Globus pallidus (tissue), 1 donor: ENCODE data around the gene BCKDHA.
"Not testable (repeated sequence)": the region's sequence is repeated elsewhere in the genome, so short reads cannot be mapped to it uniquely, and the experiment has no call there.

Source experiments
- DNase-seq: peaks from one replicate; pipeline ENCODE4 v3.0.0-alpha.2; 2015; ENCODE audit warnings: low spot score

The BCKDHA gene

DNA sequence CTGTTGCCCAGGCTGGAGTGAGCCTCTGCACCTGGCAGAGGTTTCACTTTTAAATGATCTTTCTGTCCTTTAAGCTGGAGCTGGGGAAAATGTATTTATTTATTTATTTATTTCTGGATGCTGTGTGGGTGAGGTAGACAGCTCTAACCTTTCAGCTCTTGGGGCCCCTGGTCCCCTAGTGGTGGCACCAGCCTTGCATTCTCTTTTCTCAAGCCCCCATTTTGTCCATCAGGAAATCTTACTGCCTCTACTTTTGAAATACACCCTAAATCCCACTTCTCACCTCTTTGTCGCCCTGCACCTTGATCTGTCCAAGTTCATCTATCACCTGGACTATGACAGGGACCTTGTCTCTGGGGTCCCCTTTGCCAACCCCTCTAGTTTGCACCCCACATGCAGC is 31.5 kb upstream of the BCKDHA start:
- no peak for DNase-seq

DNA sequence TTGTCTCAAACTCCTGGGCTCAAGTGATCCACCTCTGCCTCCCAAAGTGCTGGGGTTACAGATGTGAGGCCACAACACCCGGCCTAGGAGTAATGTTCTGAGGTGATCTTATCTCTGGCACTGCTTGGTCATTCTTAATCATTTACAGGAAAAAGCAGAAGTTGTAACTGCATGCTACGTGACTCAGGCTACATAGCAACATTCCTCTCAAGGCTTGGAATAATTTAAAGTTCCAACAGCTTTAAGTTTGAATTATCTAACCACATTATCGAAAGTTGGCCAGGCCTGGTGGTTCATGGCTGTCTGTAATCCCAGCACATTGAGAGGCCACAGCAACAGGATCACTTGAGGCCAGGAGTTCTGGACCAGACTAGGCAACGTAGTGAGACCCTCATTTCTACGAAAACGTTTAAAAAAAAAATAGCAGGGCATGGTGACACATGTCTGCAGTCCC is 29.7 kb upstream of the BCKDHA start:
- DNase-seq = no peak

DNA sequence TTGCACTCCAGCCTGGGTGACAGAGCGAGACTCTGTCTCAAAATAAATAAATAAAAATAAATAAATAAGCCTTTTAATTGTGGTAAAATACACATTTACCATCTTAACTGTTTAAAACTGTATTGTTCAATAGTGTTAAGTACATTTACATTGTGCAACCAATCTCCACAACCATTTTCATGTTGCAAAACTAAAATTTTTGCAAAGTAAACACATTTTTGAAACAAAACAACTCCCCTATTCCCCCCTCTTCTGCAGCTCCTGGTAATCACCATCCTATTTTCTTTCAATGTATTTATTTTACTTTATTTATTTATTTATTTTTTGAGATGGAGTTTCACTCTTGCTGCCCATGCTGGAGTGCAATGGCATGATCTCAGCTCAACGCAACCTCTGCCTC is 27.8 kb upstream of the BCKDHA start:
- DNase-seq = no peak

DNA sequence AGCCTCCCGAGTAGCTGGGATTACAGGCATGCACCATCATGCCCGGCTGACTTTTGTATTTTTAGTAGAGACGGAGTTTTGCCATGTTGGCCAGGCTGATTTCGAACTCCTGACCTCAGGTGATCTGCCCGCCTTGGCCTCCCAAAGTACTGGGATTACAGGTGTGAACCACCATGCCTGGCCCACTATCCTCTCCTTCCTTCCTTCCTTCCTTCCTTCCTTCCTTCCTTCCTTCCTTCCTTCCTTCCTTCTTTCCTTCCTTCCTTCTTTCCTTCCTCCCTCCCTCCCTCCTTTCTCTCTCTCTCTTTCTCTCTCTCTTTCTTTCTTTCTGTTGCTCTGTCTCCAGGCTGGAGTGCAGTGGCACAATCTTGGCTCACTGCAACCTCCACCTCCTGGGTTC is 26.5 kb upstream of the BCKDHA start:
- DNase-seq = not testable (repeated sequence)

DNA sequence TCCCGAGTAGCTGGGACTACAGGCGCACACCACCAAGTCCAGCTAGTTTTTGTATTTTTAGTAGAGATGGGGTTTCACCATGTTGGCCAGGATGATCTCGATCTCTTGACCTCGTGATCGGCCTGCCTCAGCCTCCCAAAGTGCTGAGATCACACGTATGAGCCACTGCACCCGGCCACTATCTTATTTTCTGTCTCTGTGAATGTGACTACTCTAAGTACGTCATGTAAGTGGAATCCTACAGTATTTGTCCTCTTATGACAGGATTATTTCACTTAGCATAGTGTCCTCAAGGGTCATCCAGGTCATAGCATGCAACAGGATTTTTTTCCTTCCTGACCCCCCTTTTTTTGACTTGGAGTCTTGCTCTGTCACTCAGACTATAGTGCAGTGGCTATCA is 26.1 kb upstream of the BCKDHA start:
- DNase-seq = no peak

DNA sequence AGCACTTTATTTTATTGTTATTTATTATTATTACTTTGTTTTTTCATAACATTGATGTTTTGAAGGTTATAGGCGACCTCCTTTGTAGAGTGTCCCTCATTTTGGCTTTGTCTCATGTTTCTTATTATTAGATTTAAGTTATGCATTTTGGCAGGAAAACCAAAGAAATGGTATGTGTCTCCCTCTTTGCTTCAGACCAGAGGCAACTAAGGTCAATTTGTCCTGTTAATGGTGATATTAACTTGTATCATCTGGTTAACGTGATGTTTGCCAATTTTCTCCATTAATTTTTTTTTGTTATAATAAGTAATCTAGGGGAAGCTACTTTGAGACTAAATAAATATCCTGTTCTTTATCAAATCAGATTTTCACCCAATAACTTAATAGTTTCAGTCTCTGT is 25.1 kb upstream of the BCKDHA start:
- no peak for DNase-seq

DNA sequence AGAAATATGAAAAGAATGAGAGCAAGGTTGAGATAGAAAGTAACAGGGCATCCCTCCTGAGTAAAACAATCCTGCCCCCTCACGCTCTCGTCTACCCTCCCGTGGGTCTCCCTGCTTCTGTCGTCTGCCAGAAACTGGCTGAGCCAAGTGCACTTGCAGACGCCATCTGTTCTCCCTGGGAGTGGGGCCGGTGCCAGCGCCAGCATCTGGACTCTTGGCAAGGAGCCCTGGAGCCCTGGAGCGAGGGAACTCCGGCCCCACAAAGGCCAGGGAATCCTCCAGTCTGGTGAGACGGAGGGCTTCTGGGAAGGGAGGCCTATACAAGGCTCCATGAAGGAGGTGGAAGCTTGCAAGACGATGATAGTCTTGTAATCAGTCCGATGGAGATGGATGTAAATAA is 23.6 kb upstream of the BCKDHA start:
- DNase-seq = peak; percentile 73

DNA sequence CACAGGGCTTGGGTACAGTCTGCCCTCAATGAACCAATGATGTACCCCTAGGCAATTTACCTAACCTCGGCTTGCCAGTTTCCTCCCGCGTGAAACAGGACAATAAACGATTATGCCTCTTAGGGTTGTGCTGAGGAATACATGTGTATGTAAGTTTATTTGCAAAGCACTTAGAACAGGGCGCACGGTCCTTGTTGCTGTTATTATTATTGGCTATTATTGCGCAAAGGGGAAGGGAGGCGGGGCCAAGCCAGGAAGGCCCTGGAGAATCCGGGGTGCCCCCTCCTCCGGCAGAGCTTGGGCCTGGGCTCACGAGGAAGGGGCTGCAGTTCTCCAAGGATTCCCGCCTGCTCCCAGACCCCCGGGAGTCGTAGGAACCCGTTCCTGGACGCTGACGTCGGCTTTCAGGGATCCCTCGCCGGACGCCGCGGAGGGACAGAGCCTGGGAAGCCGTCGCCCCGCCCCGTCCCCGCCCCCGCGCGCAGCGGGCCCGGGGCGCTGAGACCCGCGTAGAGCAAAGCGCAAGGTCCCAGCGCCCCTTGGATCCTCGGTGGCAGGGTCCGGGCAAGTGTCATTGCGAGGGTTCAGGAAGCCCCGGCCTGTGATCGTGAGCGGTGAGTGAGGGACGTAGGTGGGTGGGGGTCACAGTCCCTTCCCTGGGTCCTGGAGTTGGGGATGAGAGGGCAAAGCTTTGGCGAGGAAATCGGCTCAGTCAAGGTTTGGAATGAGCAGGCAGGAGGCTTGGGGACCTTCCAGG is 21.2 kb upstream of the BCKDHA start, which contains the start of gene TMEM91:
TMEM91 (plus strand) TSS at position 293 of the 757 bp plus-strand sequence. CDS start 1,777 bp downstream, outside the sequence.
- DNase-seq = no peak

DNA sequence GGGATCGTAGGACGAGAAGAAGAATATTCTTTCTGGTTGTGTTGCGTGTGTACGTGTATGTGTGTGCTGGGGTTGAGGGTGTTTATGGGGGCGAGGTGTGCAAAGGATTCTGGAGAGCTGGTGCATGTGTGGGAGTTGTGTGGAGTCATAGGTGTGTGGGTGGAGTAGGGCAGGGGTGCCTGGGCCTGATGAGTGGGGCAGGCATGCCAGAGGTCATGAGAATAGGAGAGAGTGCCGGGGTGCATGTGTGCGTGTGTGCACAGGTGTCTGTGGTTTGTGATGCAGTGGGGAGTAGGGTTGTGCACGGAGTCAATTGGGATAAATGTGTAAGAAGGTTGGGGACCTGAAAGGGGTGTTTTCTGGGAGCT is 20.6 kb upstream of the BCKDHA start:
- DNase-seq = no peak

DNA sequence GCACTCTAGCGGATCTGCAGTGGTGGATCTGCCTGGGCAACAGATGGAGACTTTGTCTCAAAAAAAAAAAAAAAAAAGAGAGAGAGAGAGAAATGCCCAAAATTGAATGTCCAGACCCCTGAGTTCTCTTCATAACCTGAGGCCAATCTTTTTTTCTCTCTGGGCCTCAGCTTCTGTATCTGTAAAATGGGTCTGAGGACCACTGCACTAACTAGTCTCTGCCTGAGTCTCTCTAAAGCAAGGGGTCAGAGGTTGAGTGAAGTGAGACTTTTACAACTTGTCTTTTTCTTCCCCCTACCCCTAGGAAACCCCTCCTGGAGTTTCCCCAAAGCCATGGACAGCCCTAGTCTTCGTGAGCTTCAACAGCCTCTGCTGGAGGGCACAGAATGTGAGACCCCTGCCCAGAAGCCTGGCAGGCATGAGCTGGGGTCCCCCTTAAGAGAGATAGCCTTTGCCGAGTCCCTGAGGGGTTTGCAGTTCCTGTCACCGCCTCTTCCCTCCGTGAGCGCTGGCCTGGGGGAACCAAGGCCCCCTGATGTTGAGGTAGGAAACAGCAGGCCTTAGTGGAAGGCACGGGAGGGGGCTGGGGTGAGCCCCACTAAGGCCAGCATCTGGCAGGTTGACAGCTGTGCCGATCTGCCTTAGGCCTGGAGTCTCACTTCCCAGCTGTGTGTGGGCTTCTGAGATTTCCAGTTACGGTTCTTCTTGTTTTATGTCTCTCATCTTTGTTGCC is 19.5 kb upstream of the BCKDHA start:
- no peak for DNase-seq

DNA sequence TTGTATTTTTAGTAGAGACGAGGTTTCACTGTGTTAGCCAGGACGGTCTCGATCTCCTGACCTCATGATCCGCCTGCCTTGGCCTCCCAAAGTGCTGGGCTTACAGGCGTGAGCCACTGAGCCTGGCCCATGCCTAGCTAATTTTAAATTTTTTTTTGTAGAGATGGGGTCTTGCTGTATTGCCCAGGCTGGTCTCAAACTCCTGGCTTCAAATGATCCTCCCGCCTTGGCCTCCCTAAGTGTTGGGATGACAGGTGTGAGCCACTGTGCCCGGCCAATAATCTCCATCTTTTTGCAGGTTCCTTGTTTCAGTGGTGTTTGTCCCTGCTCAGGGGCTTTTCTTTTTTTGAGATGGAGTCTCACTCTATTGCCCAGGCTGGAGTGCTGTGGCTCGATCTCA is 16.1 kb upstream of the BCKDHA start:
- DNase-seq = not testable (repeated sequence)

DNA sequence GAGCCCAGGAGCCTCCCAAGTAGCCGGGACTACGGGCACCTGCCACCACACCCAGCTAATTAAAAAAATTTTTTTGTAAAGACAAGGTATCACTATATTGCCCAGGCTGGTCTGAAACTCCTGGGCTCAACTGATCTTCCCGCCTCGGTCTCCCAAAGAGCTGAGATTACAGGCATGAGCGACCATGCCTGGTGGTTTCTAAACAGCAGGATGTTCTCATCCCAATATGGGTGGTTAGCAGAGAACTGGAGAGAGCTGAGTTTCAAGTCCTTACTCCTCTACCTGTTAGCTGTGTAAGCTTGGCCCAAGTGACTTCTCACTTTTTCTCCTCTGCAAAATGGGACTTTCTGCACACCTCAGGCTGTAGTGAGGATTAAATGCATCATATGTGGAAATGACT is 13.3 kb upstream of the BCKDHA start:
- no peak for DNase-seq

DNA sequence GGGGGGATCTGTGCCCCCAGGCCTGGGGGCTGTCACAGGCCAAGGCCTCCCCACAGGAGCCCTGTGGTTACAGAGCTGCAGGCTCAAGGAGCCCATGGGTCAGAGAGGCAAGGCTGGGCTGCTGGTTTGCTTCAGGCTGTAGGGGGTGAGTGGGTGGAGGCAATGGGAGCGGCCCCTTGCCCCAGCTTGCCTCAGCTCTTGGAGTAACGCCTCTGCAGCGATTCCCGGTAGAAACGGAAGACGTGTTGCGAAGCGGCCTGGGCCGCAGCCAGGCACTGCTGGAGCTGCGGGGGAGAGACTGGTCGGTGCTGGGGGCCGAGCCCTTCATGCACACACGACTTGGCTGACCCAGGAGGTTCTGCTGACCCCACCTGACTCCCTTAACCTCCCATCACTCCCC is 11.2 kb upstream of the BCKDHA start:
- DNase-seq = no peak

DNA sequence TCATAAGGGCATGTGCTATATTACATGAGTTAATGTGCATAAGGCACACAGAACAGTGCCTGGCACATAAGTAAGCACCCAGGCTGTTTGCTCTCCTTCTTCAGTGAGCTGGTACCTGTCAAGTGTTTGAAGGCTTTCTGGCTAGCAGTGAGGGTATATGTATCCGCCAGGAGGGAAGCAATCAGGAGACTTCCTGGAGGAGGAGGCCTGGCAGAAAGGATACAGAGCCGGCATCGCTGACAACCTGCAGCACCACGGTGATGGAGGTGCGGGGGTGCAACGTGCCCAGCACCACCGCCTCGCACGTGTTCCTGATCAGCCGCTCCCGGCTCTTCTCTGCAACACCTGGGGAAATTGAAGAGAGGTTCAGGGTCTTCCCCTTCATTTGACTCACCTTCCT is 6.0 kb upstream of the BCKDHA start:
- DNase-seq = no peak

DNA sequence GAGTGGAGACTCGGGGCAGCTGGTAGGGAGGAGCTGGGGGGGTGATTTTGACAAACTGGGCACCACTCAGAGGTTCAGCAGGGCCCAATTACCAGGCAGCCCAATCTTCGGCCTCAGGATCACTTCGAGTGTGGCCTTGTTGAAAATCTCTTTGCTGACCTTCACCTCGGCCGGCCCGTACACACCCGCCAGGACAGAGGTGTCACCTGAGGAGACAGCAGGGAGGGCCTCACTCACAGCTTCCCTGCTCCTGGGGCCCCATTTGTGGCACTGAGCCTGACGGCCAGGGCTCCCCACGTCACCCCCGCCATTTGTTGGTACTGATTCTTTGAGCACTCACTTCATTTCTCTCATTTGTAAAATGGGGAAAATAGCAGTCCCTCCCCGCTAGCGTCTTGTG is 4.8 kb upstream of the BCKDHA start:
- DNase-seq = no peak

DNA sequence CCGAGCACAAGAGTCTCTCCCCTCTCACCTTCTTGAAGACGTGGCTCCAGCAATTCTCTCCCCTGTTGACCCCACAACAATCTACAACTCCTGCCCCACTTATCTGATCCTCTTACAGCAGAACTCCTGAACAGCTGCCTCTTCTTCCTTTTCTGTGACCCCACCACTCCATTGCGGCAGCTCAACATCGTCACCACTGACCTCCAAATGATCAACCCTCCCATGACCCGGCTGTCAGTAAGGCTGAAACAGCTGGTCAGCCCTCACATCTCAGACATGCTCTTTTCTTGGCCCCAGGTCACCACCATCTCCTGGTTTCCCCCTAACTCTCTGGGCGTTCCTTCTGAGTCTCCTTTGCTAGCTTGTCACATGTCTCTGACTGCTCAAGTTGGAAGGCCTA is 2.3 kb upstream of the BCKDHA start:
- no peak for DNase-seq

DNA sequence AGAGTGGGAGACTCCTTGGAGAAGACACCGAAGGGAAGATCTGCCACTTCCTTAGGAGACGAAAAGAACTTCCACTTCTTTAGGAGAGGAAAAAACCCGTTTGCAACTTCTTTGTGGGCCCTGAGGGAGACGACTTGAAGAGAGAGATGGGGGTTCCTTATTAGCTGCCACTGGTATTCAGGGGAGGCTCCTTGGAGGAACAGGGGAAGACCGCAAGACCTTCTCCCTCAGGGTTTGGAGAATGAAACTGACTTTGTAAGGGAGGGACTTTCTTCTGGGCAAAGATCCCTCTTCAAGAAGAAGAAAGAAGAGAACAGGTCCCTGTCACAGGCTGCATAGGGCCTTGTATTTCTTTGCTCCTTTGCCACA is 416 bp downstream of the BCKDHA start:
- DNase-seq = no peak

DNA sequence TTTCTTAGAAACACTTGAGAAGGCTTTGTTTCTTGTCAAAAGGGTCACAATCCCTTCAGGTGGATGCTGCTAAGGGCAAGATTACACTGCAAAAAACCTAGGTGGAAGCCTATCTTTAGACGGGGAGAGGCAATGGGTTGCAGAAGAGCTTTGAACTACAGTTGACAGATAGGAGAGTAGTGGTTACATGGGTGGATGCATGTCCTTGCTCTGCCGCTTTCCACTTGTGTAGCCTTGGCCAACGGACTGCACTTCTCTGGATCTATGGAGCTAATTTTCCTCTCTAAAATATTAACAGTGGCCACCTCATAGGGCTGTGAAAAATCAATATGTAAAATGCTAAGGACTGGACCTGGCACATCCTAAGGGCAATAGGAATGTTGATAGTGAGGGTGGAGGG is 980 bp downstream of the BCKDHA start:
- DNase-seq = no peak

DNA sequence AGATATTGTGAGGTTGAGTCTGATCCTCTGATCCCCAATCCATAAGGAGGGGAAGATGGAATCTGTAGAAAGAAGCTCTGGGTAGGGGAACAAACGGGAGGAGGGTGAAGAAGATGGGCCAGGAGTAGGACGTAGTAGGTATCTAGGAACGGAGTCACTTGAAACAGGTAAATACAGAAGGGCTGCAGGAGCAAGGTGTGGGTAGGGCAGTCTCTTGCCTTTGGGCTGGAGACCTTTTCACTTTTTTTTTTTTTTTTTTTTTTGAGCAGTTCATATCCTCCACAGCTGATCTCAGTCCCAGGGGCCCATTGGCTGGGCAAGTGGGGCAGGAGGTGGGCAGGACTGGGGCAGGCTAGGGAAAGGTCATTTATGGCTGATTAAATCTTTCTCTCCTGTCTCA is 1.5 kb downstream of the BCKDHA start:
- no peak for DNase-seq

DNA sequence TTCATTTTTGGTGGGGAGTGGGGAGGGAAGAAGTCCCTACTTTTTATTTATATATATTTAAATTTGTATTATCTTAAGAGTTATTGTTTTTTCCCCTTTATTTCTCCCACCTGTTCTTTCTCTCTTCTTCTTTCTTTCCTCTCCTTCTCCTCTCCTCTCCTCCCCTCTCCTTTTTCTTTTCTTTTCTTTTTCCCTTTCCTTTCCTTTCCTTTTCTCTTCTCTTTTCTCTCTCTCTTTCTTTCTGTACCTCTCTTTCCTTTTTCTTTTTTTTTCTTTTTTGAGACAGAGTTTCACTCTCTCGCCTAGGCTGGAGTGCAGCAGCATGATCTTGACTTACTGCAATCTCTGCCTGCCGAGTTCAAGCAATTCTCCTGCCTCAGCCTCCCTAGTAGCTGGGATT is 1.9 kb downstream of the BCKDHA start:
- DNase-seq = no peak

DNA sequence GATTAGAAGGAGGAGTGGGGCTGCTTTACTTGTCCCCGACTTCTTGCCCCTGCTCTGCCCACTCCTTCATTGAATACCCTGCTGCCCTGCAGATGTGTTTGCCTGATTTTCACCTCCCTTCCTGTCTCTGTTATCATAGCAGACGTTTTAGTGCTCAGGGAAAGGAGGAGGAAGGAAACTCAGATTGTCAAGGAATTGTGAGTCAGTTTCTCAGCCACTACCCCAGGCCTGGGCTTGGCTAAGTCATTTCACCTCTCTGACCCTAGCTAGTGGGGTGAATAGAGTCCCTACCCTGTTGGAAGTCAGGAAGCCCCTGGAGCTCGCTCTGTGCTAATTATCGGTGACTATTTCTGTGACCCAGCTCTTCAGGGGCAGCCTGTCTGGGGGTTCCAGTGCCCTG is 3.9 kb downstream of the BCKDHA start:
- no peak for DNase-seq

DNA sequence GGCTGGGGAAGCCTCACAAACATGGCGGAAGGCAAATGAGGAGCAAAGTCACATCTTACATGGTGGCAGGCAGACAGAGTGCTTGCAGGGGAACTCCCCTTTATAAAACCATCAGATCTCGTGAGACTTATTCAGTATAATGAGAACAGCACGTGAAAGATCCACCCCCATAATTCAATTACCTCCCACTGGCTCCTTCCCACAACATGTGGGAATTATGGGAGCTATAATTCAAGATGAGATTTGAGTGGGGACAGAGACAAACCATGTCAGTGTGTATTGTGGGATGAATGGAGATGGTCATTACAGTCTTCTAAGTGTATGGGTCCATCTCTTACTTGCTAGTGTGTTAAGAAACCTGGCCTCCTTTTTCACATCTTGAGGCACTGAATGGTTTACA is 4.4 kb downstream of the BCKDHA start:
- no peak for DNase-seq

DNA sequence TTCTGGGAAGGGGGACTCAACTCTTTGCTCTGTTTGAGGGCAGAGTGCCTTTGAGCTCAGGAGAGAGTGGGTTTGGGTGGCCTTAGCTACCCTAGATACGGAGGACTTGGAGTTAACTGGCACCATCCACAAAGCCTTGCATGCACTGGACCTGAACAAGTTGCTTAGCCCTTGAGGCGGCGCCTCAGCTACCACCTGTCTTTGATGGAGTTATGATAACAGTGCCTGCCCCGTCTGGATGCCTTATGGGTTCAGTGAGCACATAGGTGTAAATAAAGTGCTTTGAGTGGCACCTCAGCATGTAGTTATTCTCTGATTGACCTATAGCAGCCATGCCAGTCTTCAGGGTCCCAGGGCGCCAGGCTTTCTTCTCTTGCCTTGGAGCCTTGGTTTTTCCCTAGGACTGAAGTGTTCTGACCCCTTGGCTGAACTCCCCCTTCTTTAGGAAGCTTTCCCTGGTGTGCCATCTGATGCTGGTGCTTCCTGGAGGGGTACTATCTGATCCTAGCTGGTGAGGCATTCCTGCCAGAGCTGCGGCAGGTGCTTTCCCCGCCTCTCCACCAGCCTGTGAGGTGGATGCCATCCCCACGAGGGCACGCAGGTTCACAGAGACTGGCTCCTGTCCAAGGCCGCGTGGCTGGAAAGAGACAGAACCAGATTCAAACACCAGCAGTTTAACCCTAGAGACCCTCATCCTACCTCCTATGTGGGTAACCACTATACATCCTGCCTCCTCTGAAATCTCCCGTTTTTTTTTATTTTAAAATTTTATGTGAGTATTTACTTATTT is 5.8 kb downstream of the BCKDHA start:
- DNase-seq = no peak
